ENCODE data around the gene RDX.

DNA sequence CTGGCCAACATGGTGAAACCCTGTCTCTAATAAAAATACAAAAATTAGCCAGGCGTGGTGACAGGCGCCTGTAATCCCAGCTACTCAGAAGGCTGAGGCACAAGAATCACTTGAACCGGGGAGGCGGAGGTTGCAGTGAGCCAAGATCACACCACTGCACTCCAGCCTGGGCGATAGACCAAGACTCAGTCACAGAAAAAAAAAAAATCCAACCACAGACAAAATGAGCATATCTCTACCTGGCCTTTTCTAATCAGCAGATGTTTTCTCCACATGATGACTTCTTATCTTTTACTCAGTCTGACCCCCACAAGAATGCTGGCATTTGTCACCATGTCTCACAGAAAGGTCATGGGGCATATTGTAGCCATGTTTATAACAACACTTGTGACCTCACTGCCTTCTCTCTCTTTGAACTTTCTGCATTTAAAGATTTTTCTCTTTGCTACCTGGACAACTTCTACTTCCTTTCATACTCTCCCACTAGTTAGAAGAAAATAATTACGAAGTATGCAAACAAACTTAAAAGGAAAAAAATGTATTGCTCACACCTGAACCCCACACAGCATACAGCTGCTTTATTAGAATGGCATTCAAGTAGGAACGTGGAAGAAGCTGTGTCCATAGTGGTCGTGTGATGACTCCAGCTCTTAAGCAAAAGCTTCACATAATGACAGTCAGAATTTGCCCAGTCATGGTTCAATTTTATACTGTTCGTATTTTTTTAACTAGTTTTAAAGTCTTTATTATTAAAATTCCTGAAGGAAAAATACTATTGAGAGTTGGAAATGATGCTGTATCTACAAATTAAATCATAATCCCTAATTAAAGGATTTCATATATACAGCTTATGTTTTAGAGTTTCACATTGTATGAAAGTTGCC is 137.9 kb downstream of the RDX start:
- TF ChIP-seq, protein P1, sequence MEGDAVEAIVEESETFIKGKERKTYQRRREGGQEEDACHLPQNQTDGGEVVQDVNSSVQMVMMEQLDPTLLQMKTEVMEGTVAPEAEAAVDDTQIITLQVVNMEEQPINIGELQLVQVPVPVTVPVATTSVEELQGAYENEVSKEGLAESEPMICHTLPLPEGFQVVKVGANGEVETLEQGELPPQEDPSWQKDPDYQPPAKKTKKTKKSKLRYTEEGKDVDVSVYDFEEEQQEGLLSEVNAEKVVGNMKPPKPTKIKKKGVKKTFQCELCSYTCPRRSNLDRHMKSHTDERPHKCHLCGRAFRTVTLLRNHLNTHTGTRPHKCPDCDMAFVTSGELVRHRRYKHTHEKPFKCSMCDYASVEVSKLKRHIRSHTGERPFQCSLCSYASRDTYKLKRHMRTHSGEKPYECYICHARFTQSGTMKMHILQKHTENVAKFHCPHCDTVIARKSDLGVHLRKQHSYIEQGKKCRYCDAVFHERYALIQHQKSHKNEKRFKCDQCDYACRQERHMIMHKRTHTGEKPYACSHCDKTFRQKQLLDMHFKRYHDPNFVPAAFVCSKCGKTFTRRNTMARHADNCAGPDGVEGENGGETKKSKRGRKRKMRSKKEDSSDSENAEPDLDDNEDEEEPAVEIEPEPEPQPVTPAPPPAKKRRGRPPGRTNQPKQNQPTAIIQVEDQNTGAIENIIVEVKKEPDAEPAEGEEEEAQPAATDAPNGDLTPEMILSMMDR (conservative IDR thresholded peaks at IDR 0.05; ENCODE audit: low read depth in 2 of 2): no peak
- TF ChIP-seq POLR2AphosphoS5 (IDR thresholded peaks at IDR 0.05; ENCODE audit: low read depth) (no peak), CREB1 (CRISPR knock-in tag; IDR thresholded peaks at IDR 0.05; ENCODE audit: low read depth) (no peak), JUNB (IDR thresholded peaks at IDR 0.05; ENCODE audit: unreplicated experiment) (no peak)

All from GM23338 (cell line).